Measurements from ENCODE around the gene GALNT16. TPM values are rescaled to one million over a fixed set of nuclear protein-coding genes. Genes with fewer than 3 reads are reported as not detected.

GALNT16 gene
- total RNA-seq, 2 experiments from 2014 or later, result not detected

DNA sequence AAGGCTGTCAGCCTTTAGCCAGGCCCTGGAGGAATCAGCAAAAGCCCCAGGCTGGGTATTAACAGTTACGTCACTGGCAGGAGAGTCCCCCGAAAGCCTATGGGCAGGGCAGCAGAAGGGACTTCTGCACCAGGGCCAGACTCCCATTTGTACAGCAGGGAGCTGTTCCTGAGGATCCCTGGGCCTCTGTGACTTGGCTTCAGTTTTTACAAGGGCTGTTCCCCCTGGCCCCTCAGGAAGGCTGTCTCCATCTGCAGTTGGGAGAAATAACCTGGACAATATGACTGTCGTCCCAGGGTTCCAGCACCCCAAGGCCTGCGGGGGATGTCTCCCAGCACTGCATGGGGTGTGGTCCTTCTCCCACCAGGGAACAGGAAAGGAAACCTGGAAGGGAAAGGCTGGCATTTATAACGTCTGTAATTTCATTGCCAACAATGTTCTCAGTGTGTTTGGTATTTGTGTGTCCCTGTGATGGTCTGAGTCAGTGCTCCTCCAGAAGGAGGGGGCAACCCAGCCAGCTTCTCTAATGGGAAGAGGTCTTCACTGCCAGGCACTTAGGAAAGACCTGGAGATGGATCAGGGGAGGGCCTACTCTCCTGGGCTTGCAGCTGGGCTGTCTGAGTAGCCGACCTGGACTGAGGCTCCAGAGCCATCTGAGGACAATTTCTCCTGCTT lies 95.8 kb downstream of the GALNT16 start:
- Mint-ChIP-seq H3K36me3 (ENCODE audit: low read depth) (no peaks in the 10 kb centered on the region), H3K27me3 (no peaks in the 10 kb centered on the region), H3K9me3 (no peaks in the 10 kb centered on the region), H3K4me1 (ENCODE audit: low read depth) (peaks cover 9% of the 10 kb centered on the region), H3K27ac (no peak overlapping the region), H3K4me3 (no peak overlapping the region)
- peaks cover 17% of the 10 kb centered on the region for H3K4me1 ChIP-seq (ENCODE audit: insufficient read depth, low read length)
- H3K27me3 ChIP-seq (ENCODE audit: control insufficient read depth in 1 of 2, insufficient read depth in 2 of 2, low read length in 2 of 2), result no peaks in the 10 kb centered on the region
- TF ChIP-seq, protein P1, sequence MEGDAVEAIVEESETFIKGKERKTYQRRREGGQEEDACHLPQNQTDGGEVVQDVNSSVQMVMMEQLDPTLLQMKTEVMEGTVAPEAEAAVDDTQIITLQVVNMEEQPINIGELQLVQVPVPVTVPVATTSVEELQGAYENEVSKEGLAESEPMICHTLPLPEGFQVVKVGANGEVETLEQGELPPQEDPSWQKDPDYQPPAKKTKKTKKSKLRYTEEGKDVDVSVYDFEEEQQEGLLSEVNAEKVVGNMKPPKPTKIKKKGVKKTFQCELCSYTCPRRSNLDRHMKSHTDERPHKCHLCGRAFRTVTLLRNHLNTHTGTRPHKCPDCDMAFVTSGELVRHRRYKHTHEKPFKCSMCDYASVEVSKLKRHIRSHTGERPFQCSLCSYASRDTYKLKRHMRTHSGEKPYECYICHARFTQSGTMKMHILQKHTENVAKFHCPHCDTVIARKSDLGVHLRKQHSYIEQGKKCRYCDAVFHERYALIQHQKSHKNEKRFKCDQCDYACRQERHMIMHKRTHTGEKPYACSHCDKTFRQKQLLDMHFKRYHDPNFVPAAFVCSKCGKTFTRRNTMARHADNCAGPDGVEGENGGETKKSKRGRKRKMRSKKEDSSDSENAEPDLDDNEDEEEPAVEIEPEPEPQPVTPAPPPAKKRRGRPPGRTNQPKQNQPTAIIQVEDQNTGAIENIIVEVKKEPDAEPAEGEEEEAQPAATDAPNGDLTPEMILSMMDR (IDR thresholded peaks at IDR 0.05), result no peak
- no peaks in the 10 kb centered on the region for H3K36me3 ChIP-seq (ENCODE audit: insufficient read depth, low read length)
- DNase-seq (no peak), ATAC-seq (ENCODE audit: poor library complexity) (no peak)
- H3K27ac ChIP-seq (ENCODE audit: low read depth in 1 of 2, low read length in 2 of 2), result no peak overlapping the region
- H3K9me3 ChIP-seq (ENCODE audit: control insufficient read depth in 1 of 2, insufficient read depth in 1 of 2, low read length in 2 of 2), result no peaks in the 10 kb centered on the region
- CTCF ChIA-PET, result no interaction called here
- intact Hi-C loops (cut with DNase I, micrococcal nuclease), result no loop called here
- POLR2A ChIA-PET, result no interaction called here
- no peak overlapping the region for H3K4me3 ChIP-seq (ENCODE audit: low read length)

DNA sequence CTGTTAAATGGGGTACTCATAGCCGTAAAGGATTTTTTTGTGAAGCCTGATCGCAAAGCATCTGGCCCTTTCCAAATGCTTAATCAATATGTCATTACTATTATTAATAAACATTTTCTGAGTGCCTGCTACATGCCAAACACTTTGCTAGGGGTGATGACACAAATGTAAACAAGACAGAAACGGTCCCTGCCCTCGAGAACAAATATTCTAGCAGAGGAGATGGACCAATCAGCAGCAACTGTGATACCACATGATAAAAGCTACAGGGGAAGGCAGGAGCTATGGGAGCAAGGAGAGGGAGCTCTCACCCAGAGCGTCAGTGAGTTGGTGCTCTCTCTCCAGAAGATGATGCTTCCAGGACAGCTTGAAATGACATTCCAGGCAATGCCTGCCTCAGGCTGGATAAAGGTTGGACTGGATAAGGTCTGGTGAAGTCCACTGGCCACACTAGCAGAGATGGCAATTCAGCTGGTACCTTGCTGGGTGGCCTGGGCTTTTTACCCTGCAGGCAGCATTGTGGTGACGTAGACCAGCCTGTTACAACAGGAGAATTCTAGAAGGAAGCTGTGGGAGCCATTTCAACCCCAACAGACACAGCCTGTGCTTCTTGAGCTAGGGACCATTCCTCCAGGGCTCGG lies 97.1 kb downstream of the GALNT16 start:
- Histone ChIP-seq H3K36me3 (ENCODE audit: insufficient read depth, low read length) (no peaks in the 10 kb centered on the region), H3K4me3 (ENCODE audit: low read length) (no peak overlapping the region), H3K27ac (ENCODE audit: low read depth in 1 of 2, low read length in 2 of 2) (no peak overlapping the region), H3K4me1 (ENCODE audit: insufficient read depth, low read length) (peaks cover 17% of the 10 kb centered on the region), H3K27me3 (ENCODE audit: control insufficient read depth in 1 of 2, insufficient read depth in 2 of 2, low read length in 2 of 2) (no peaks in the 10 kb centered on the region), H3K9me3 (ENCODE audit: control insufficient read depth in 1 of 2, insufficient read depth in 1 of 2, low read length in 2 of 2) (no peaks in the 10 kb centered on the region)
- Mint-ChIP-seq H3K4me1 (ENCODE audit: low read depth) (peaks cover 9% of the 10 kb centered on the region), H3K9me3 (no peaks in the 10 kb centered on the region), H3K27ac (no peak overlapping the region), H3K4me3 (no peak overlapping the region), H3K36me3 (ENCODE audit: low read depth) (no peaks in the 10 kb centered on the region), H3K27me3 (no peaks in the 10 kb centered on the region)
- intact Hi-C loops (cut with DNase I, micrococcal nuclease), result no loop called here
- no peak for DNase-seq
- no peak for ATAC-seq (ENCODE audit: poor library complexity)
- TF ChIP-seq, protein P1 (IDR thresholded peaks at IDR 0.05), result no peak
- ChIA-PET CTCF (no interaction called here), POLR2A (no interaction called here)

DNA sequence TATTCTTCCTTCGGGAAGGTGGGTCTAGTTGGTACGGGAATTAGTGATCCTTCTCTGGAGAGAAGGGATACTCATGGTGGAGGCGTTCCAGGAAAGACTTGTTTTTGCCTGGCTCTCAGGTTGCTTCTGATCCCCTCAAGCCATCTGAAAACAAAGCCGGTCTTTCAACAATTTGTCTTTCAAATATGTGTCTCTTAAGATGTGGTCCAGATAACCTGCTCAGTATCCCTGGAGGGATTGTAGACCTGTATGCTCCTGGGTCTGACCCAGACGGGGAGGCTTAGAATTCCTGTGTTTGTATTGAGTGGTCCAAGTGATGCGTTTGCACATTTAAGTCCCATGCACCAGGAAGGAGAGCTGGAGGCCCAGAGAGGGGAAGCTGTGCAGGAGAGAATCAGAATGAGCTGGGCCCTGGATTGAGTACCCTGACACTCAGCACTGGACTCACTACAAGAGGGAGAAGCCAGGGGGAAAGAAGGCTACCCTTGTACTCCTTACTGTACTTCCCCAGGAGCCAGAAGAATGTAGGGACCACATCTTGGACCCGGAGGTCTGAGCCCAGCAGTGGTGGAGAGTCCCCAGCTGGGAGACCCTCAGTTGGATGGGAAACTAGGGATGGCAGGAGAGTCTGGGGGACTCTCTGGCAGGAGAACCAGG lies 97.7 kb downstream of the GALNT16 start:
- H3K27ac Mint-ChIP-seq, result no peak overlapping the region
- Histone ChIP-seq H3K27ac (ENCODE audit: low read depth in 1 of 2, low read length in 2 of 2) (no peak overlapping the region), H3K27me3 (ENCODE audit: control insufficient read depth in 1 of 2, insufficient read depth in 2 of 2, low read length in 2 of 2) (no peaks in the 10 kb centered on the region), H3K4me3 (ENCODE audit: low read length) (no peak overlapping the region), H3K4me1 (ENCODE audit: insufficient read depth, low read length) (peaks cover 17% of the 10 kb centered on the region), H3K36me3 (ENCODE audit: insufficient read depth, low read length) (no peaks in the 10 kb centered on the region), H3K9me3 (ENCODE audit: control insufficient read depth in 1 of 2, insufficient read depth in 1 of 2, low read length in 2 of 2) (no peaks in the 10 kb centered on the region)
- TF ChIP-seq, protein P1 (IDR thresholded peaks at IDR 0.05), result no peak
- no peak for ATAC-seq (ENCODE audit: poor library complexity)
- no peak for DNase-seq
- H3K4me1 Mint-ChIP-seq (ENCODE audit: low read depth), result peaks cover 9% of the 10 kb centered on the region
- intact Hi-C loops (cut with DNase I, micrococcal nuclease), result no loop called here
- POLR2A ChIA-PET, result no interaction called here
- H3K4me3 Mint-ChIP-seq, result no peak overlapping the region
- H3K27me3 Mint-ChIP-seq, result no peaks in the 10 kb centered on the region
- no peaks in the 10 kb centered on the region for H3K36me3 Mint-ChIP-seq (ENCODE audit: low read depth)
- no peaks in the 10 kb centered on the region for H3K9me3 Mint-ChIP-seq
- CTCF ChIA-PET, result no interaction called here

Measured in CD4-positive, alpha-beta T cell (primary cell).